H1 (cell line): ENCODE results near the gene TOM1.

ENCODE experiments used
- ATF3 ChIP-seq: IDR thresholded peaks from 2 replicates; pipeline ENCODE4 v1.6.1; 2011; ENCODE audit warnings: low read depth, mild to moderate bottlenecking, low read length; ENCODE audit not compliant: insufficient read depth
- CREB1 ChIP-seq: IDR thresholded peaks from 2 replicates; pipeline ENCODE4 v1.6.1; 2012; ENCODE audit warnings: inconsistent platforms
- CTCF ChIP-seq, 3 experiments: IDR thresholded peaks; 1 replicate in 2 of 3; 2 replicates in 1 of 3; pipeline versions ENCODE4 v1.5.1 to v1.6.1; 2011; ENCODE audit warnings: low read length in 3 of 3, mild to moderate bottlenecking in 3 of 3, inconsistent platforms in 2 of 3, low read depth in 1 of 3, moderate library complexity in 1 of 3; ENCODE audit not compliant: insufficient read depth in 1 of 3; ENCODE audit errors: control extremely low read depth in 1 of 3
- EGR1 ChIP-seq: IDR thresholded peaks from 2 replicates; pipeline ENCODE4 v1.6.1; 2011; ENCODE audit warnings: low read depth, low read length, borderline replicate concordance
- EZH2 ChIP-seq: fragments of 200-600 bp; sonication (generic); IDR thresholded peaks from 2 replicates; pipeline ENCODE4 v1.7.1; 2012; ENCODE audit warnings: low read depth, mild to moderate bottlenecking, moderate library complexity, low read length, inconsistent platforms; ENCODE audit not compliant: severe bottlenecking
- HDAC6 ChIP-seq: IDR thresholded peaks from one replicate; pipeline ENCODE4 v1.7.1; 2012; ENCODE audit warnings: low read depth, mild to moderate bottlenecking, inconsistent platforms, low read length, moderate library complexity
- JUN ChIP-seq: IDR thresholded peaks from 2 replicates; pipeline ENCODE4 v1.6.1; 2011; ENCODE audit warnings: low read depth, mild to moderate bottlenecking, improper control_type of control experiment, low read length
- POLR2A ChIP-seq, 2 experiments: IDR thresholded peaks; 1 replicate in 1 of 2; 2 replicates in 1 of 2; pipeline ENCODE4 v1.6.1; 2011; ENCODE audit warnings: low read depth in 2 of 2, low read length in 2 of 2, mild to moderate bottlenecking in 2 of 2; ENCODE audit errors: control extremely low read depth in 1 of 2
- POLR2AphosphoS5 ChIP-seq: IDR thresholded peaks from 2 replicates; pipeline ENCODE4 v1.6.1; 2011; ENCODE audit warnings: low read depth, low read length
- SIN3A ChIP-seq, 2 experiments: IDR thresholded peaks in 1 of 2; conservative IDR thresholded peaks in 1 of 2; 2 replicates each; pipeline ENCODE4 v1.6.1; 2011 to 2012; ENCODE audit warnings: low read length in 2 of 2, improper control_type of control experiment in 1 of 2, low read depth in 1 of 2, mild to moderate bottlenecking in 1 of 2
- TBP ChIP-seq: IDR thresholded peaks from 2 replicates; pipeline ENCODE4 v1.6.1; 2011; ENCODE audit warnings: low read depth, low read length, improper control_type of control experiment
- TEAD4 ChIP-seq: IDR thresholded peaks from 2 replicates; pipeline ENCODE4 v1.6.1; 2012; ENCODE audit warnings: low read depth, low read length, inconsistent platforms, mixed read lengths
- USF2 ChIP-seq: IDR thresholded peaks from 2 replicates; pipeline ENCODE4 v1.6.1; 2011; ENCODE audit warnings: low read length, improper control_type of control experiment
- ZNF274 ChIP-seq: IDR thresholded peaks from 2 replicates; pipeline ENCODE4 v1.7.0; 2012; ENCODE audit warnings: low read length, borderline replicate concordance; ENCODE audit errors: extremely low read depth

GRCh38 chr22:35308480-35309021 lies 8.9 kb downstream of the TOM1 start:
- TF ChIP-seq CTCF (IDR thresholded peaks at IDR 0.05; ENCODE audit: control extremely low read depth in 1 of 3, insufficient read depth in 1 of 3, low read depth in 1 of 3, low read length in 3 of 3): no peak
- TF ChIP-seq HDAC6: no peak
- no peak for TF ChIP-seq TEAD4
- TF ChIP-seq POLR2A (IDR thresholded peaks at IDR 0.05; ENCODE audit: control extremely low read depth in 1 of 2, low read depth in 2 of 2, low read length in 2 of 2): no peak
- TF ChIP-seq POLR2AphosphoS5: no peak
- TF ChIP-seq ZNF274: no peak
- no peak for TF ChIP-seq USF2
- TF ChIP-seq ATF3: no peak
- no peak for TF ChIP-seq EZH2
- TF ChIP-seq CREB1: no peak
- no peak for TF ChIP-seq TBP
- TF ChIP-seq EGR1: no peak
- no peak for TF ChIP-seq SIN3A (conservative IDR thresholded peaks at IDR 0.05 in 1 of 2, IDR thresholded peaks at IDR 0.05 in 1 of 2; ENCODE audit: low read depth in 1 of 2, low read length in 2 of 2)
- TF ChIP-seq JUN: no peak
